ENCODE measurements around the gene CNTNAP5.

GRCh38 chr2:124053796-124054195 is 28.7 kb downstream of the CNTNAP5 start:
- TF ChIP-seq, protein P1, sequence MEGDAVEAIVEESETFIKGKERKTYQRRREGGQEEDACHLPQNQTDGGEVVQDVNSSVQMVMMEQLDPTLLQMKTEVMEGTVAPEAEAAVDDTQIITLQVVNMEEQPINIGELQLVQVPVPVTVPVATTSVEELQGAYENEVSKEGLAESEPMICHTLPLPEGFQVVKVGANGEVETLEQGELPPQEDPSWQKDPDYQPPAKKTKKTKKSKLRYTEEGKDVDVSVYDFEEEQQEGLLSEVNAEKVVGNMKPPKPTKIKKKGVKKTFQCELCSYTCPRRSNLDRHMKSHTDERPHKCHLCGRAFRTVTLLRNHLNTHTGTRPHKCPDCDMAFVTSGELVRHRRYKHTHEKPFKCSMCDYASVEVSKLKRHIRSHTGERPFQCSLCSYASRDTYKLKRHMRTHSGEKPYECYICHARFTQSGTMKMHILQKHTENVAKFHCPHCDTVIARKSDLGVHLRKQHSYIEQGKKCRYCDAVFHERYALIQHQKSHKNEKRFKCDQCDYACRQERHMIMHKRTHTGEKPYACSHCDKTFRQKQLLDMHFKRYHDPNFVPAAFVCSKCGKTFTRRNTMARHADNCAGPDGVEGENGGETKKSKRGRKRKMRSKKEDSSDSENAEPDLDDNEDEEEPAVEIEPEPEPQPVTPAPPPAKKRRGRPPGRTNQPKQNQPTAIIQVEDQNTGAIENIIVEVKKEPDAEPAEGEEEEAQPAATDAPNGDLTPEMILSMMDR (conservative IDR thresholded peaks at IDR 0.05; ENCODE audit: low read depth, low read length): no peak
- no peak for TF ChIP-seq EZH2 (IDR thresholded peaks at IDR 0.05; ENCODE audit: borderline replicate concordance, low read depth, low read length, poor library complexity, severe bottlenecking)
